Measurements from ENCODE around the gene CFAP46. TPM values are rescaled to one million over a fixed set of nuclear protein-coding genes. Genes with fewer than 3 reads are reported as not detected.

The CFAP46 gene
- total and polyA plus RNA-seq, 9 of the 15 experiments (the other 6 are each of a cell fraction or from before 2014, with no cell fraction given): not detected

- H3K79me2 ChIP-seq (ENCODE audit: control insufficient read depth, insufficient read depth, low read length): no peaks in the 10 kb centered on the region
- H3K27ac ChIP-seq (ENCODE audit: extremely low read depth, low read depth, low read length): no peak overlapping the region
- no peak overlapping the region for H2AFZ ChIP-seq (ENCODE audit: low read depth, low read length)
- H3K9me1 ChIP-seq (ENCODE audit: control insufficient read depth, insufficient read depth, low read length): no peaks in the 10 kb centered on the region
- H3K27me3 ChIP-seq (ENCODE audit: control insufficient read depth in 2 of 2, insufficient read depth in 2 of 2, low read length in 2 of 2): peaks cover 2 to 72% of the 10 kb centered on the region in 2 experiments; a peak in 3 of 5 replicates
- DNase-seq (ENCODE audit: extremely low read depth in 1 of 4, low spot score in 3 of 4) (no peak), ATAC-seq (no peak), FAIRE-seq (no peak)
- H3K36me3 ChIP-seq (ENCODE audit: control insufficient read depth, insufficient read depth, low read length): no peaks in the 10 kb centered on the region
- no TSS peak for BruUV-seq (replicated peaks)
- intact Hi-C loops (cut with micrococcal nuclease) (no loop called here), in situ Hi-C loops (cut with MboI) (no loop called here)
- 3% methylated on average over 10 of the region's 18 CpGs for WGBS (ENCODE audit: insufficient coverage, low coverage, missing lambda C conversion rate)
- peaks cover 0 to 17% of the 10 kb centered on the region in 2 experiments; a peak in 2 of 5 replicates for H3K4me1 ChIP-seq (replicated peaks in 1 of 2; ENCODE audit: control insufficient read depth in 2 of 2, insufficient read depth in 2 of 2, low read length in 2 of 2)
- H3K9me3 ChIP-seq (replicated peaks; ENCODE audit: control insufficient read depth, insufficient read depth, low read depth, low read length): no peaks in the 10 kb centered on the region
- no peak overlapping the region for H3K4me2 ChIP-seq (ENCODE audit: insufficient read depth, low read length)
- no peak overlapping the region for H3K4me3 ChIP-seq
- ChIA-PET CTCF (ENCODE audit: low intra/inter-chr PET ratio) (no interaction called here), POLR2A (no interaction called here)
- H4K20me1 ChIP-seq (replicated peaks; ENCODE audit: control insufficient read depth, insufficient read depth, low read length): 0 out of 2 replicates have a peak, but pooled peaks cover 7% of the 10 kb centered on the region
- no peak overlapping the region for H3K9ac ChIP-seq (ENCODE audit: insufficient read depth in 1 of 2, low read depth in 2 of 2, low read length in 2 of 2)
- TF ChIP-seq OTX1 (CRISPR knock-in tag; IDR thresholded peaks at IDR 0.05) (no peak), BRCA1 (IDR thresholded peaks at IDR 0.05) (no peak), BRCA1 (CRISPR knock-in tag; IDR thresholded peaks at IDR 0.05) (no peak), HES1 (IDR thresholded peaks at IDR 0.05; ENCODE audit: low read depth) (no peak)
Measured at GRCh38 chr10:132921086-132921485, 21.3 kb downstream of the CFAP46 start.
